WTC11 (cell line): ENCODE data around the gene GABRB1. TPM values are rescaled to one million over a fixed set of nuclear protein-coding genes. Genes with fewer than 3 reads are reported as not detected.

Experiments used
- ATAC-seq: fragments of 200-7000 bp; cut with Tn5 transposase; 2 replicates; pipeline ENCODE4 v1.10.0; 2021; ENCODE audit warnings: mild to moderate bottlenecking, moderate library complexity
- CTCF ChIA-PET: fragments of 300-600 bp; sonication (Branson Sonifier 250); formaldehyde crosslinking; loops from one replicate; lab custom pipeline; 2021; ENCODE audit warnings: antibody characterized with exemption; lab: Charles Lee
- POLR2A ChIA-PET: fragments of 350-600 bp; sonication (Branson Sonifier 250); formaldehyde crosslinking; loops from one replicate; lab custom pipeline; 2021; ENCODE audit warnings: antibody characterized with exemption; lab: Charles Lee
- DNase-seq: peaks from one replicate; pipeline ENCODE4 v3.0.0; 2021; ENCODE audit warnings: low spot score
- H3K27ac Mint-ChIP-seq: 2 replicates; pipeline ENCODE4 v1.8.0; 2021; ENCODE audit warnings: mixed read lengths
- H3K27me3 Mint-ChIP-seq: 2 replicates; pipeline ENCODE4 v1.8.0; 2021; ENCODE audit warnings: low read depth, mild to moderate bottlenecking, moderate library complexity, mixed read lengths
- H3K36me3 Mint-ChIP-seq: 2 replicates; pipeline ENCODE4 v1.8.0; 2021; ENCODE audit warnings: mixed read lengths
- H3K4me1 Mint-ChIP-seq: 2 replicates; pipeline ENCODE4 v1.8.0; 2022; ENCODE audit warnings: mixed read lengths
- H3K4me3 Mint-ChIP-seq: 2 replicates; pipeline ENCODE4 v1.8.0; 2021; ENCODE audit warnings: mild to moderate bottlenecking, moderate library complexity, mixed read lengths
- H3K9me3 Mint-ChIP-seq: 2 replicates; pipeline ENCODE4 v1.8.0; 2021; ENCODE audit warnings: mixed read lengths
- AFF4 ChIP-seq: sonication (generic); formaldehyde crosslinking; IDR thresholded peaks from 2 replicates; pipeline ENCODE4 v1.8.1; 2023; ENCODE audit warnings: mild to moderate bottlenecking, missing genetic modification reagents, borderline replicate concordance
- E2F1 ChIP-seq: sonication (generic); formaldehyde crosslinking; IDR thresholded peaks from 2 replicates; pipeline ENCODE4 v1.8.0; 2022; ENCODE audit warnings: mild to moderate bottlenecking, missing genetic modification reagents
- FOXJ3 ChIP-seq: sonication (generic); formaldehyde crosslinking; IDR thresholded peaks from 2 replicates; pipeline ENCODE4 v1.9.0; 2021; ENCODE audit warnings: missing genetic modification reagents, mild to moderate bottlenecking, borderline replicate concordance
- FOXP4 ChIP-seq: sonication (generic); formaldehyde crosslinking; IDR thresholded peaks from 2 replicates; pipeline ENCODE4 v1.8.0; 2022; ENCODE audit warnings: mild to moderate bottlenecking, missing genetic modification reagents
- GRHL2 ChIP-seq: fragments of 250-450 bp; sonication (Bioruptor Pico); IDR thresholded peaks from 2 replicates; pipeline ENCODE4 v1.8.0; 2022; ENCODE audit warnings: mild to moderate bottlenecking, moderate library complexity; ENCODE audit not compliant: insufficient replicate concordance, severe bottlenecking
- JUN ChIP-seq: sonication (generic); formaldehyde crosslinking; IDR thresholded peaks from 2 replicates; pipeline ENCODE4 v1.8.0; 2023; ENCODE audit warnings: mild to moderate bottlenecking, missing genetic modification reagents
- NFATC4 ChIP-seq: fragments of 250-450 bp; sonication (Bioruptor Pico); IDR thresholded peaks from 2 replicates; pipeline ENCODE4 v1.9.0; 2021; ENCODE audit warnings: mild to moderate bottlenecking
- NFE2L1 ChIP-seq: sonication (generic); formaldehyde crosslinking; IDR thresholded peaks from 2 replicates; pipeline ENCODE4 v1.8.1; 2023; ENCODE audit warnings: missing genetic modification reagents
- SOX15 ChIP-seq: fragments of 250-450 bp; sonication (Bioruptor Pico); IDR thresholded peaks from 2 replicates; pipeline ENCODE4 v1.9.0; 2021; ENCODE audit warnings: mild to moderate bottlenecking
- STAT6 ChIP-seq: sonication (generic); formaldehyde crosslinking; conservative IDR thresholded peaks from 2 replicates; pipeline ENCODE4 v1.8.1; 2023; ENCODE audit warnings: mild to moderate bottlenecking, low read depth, missing genetic modification reagents, moderate library complexity
- ZNF263 ChIP-seq: sonication (generic); formaldehyde crosslinking; IDR thresholded peaks from 2 replicates; pipeline ENCODE4 v1.8.1; 2022; ENCODE audit warnings: low read depth, mild to moderate bottlenecking, moderate library complexity, missing genetic modification reagents
- ZNF423 ChIP-seq: fragments of 250-450 bp; sonication (Bioruptor Pico); IDR thresholded peaks from 2 replicates; pipeline ENCODE4 v2.1.2; 2022; ENCODE audit warnings: mild to moderate bottlenecking, moderate library complexity
- ZSCAN18 ChIP-seq: fragments of 250-450 bp; sonication (Bioruptor Pico); IDR thresholded peaks from 2 replicates; pipeline ENCODE4 v2.1.2; 2022; ENCODE audit warnings: mild to moderate bottlenecking, moderate library complexity
- total RNA-seq: library from RNA; stranded (reverse); gene quantifications from 3 replicates; pipeline ENCODE4 v1.2.3, GENCODE V29; 2021

Gene GABRB1
- total RNA-seq, 1 experiment from 2014 or later = 0.66 TPM

GRCh38 chr4:47045261-47045660 lies 13.9 kb downstream of the GABRB1 start:
- ATAC-seq (no peak), DNase-seq (no peak)
- Mint-ChIP-seq H3K4me3 (no peak overlapping the region), H3K27ac (no peak overlapping the region), H3K36me3 (no peaks in the 10 kb centered on the region), H3K9me3 (peaks cover 8% of the 10 kb centered on the region), H3K4me1 (peaks cover 16% of the 10 kb centered on the region), H3K27me3 (no peaks in the 10 kb centered on the region; the same call in 1 of the 2 replicates)
- CTCF ChIA-PET = no interaction called here
- TF ChIP-seq NFE2L1 (CRISPR knock-in tag) = no peak
- no peak for TF ChIP-seq ZSCAN18 (CRISPR knock-in tag)
- no peak for TF ChIP-seq NFATC4 (CRISPR knock-in tag)
- no peak for TF ChIP-seq ZNF263 (CRISPR knock-in tag)
- TF ChIP-seq E2F1 (CRISPR knock-in tag) = no peak
- no peak for TF ChIP-seq ZNF423
- TF ChIP-seq AFF4 (CRISPR knock-in tag) = no peak
- TF ChIP-seq JUN (CRISPR knock-in tag) = no peak
- no peak for TF ChIP-seq FOXJ3
- POLR2A ChIA-PET = no interaction called here

- CTCF ChIA-PET = interaction anchor here (1.1 kb wide), 1 partner anchor 10 kb away, joined by 3 read pairs; no protein-coding TSS in a partner anchor
- Mint-ChIP-seq H3K9me3 (peaks cover 8% of the 10 kb centered on the region), H3K27ac (no peak overlapping the region), H3K4me1 (peaks cover 46% of the 10 kb centered on the region)
- TF ChIP-seq STAT6 (CRISPR knock-in tag) (no peak), FOXP4 (no peak), SOX15 (CRISPR knock-in tag) (no peak), GRHL2 (CRISPR knock-in tag) (no peak)
- TF ChIP-seq, all 79 proteins: peak for 0
- POLR2A ChIA-PET = no interaction called here
- Mint-ChIP-seq H3K27me3 (no peaks in the 10 kb centered on the region), H3K36me3 (no peaks in the 10 kb centered on the region), H3K4me3 (no peak overlapping the region)
- ATAC-seq (no peak), DNase-seq (no peak)
Measured at GRCh38 chr4:47049347-47049746, 18.0 kb downstream of the GABRB1 start.
